GM23338 (cell line): ENCODE results near the gene SULT1A2.

Experiments
- CTCF ChIP-seq, 2 experiments: fragments of 200-600 bp in 1 of 2; sonication (generic) in 1 of 2; conservative IDR thresholded peaks; 2 replicates each; pipeline versions ENCODE4 v1.5.1 to v1.6.1; 2016 to 2017; ENCODE audit warnings: antibody characterized with exemption in 2 of 2, low read depth in 2 of 2, mild to moderate bottlenecking in 2 of 2, moderate library complexity in 1 of 2
- EZH2 ChIP-seq: fragments of 200-600 bp; sonication (generic); IDR thresholded peaks from one replicate; pipeline ENCODE4 v1.8.0; 2017; ENCODE audit warnings: antibody characterized with exemption, mild to moderate bottlenecking, low read depth; ENCODE audit not compliant: unreplicated experiment
- REST ChIP-seq: IDR thresholded peaks from one replicate; pipeline ENCODE4 v1.6.1; 2018; ENCODE audit warnings: antibody characterized with exemption; ENCODE audit not compliant: unreplicated experiment

GRCh38 chr16:28556914-28557320 lies 39.9 kb downstream of the SULT1A2 start:
- TF ChIP-seq CTCF (conservative IDR thresholded peaks at IDR 0.05; ENCODE audit: low read depth in 2 of 2) (no peak), EZH2 (no peak), REST (no peak)
